ENCODE measurements around the gene SPIRE1.
"Not testable (repeated sequence)": the region's sequence is repeated elsewhere in the genome, so short reads cannot be mapped to it uniquely, and the experiment has no call there.

Gene SPIRE1

DNA sequence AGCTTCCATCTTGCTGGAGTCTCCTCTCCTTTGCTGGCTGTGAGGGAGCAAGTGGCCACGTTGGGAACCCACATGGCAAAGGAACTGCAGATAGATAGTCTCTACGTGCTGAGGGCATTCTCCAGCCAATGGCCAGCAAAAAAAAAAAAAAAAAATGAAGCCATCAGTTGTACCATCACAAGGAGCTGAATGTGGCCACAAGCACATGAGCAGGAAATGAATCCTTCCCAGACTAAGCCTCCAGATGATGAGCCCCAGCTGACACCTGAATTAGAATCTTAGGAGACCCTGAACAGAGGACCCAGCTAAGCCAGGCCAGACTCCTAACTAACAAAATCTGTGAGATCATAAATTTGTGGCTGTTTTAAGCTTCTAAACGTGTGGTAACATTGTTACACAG lies 57.9 kb downstream of the SPIRE1 start:
- no peak for DNase-seq (ENCODE audit: insufficient read length, low spot score)
- no peak for FAIRE-seq

DNA sequence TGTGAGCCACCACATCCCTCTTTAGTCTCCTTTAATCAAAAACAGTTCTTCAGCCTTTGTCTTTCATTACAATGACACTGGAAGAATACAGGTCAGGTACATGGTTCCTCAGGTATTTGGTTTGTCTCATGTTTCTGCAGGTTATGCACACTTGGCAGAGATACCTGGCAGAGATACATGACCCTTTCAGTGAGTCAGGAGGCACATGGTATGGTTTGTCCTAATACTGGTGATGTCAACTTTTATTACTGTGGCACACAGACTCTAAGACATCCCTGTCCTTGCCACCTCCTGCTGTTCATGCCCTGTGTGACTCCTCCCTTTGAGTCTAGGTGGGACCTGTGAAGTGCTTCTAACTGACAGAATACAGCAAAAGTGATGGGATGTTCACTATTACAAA lies 58.4 kb downstream of the SPIRE1 start:
- FAIRE-seq, result no peak
- no peak for DNase-seq (ENCODE audit: insufficient read length, low spot score)

DNA sequence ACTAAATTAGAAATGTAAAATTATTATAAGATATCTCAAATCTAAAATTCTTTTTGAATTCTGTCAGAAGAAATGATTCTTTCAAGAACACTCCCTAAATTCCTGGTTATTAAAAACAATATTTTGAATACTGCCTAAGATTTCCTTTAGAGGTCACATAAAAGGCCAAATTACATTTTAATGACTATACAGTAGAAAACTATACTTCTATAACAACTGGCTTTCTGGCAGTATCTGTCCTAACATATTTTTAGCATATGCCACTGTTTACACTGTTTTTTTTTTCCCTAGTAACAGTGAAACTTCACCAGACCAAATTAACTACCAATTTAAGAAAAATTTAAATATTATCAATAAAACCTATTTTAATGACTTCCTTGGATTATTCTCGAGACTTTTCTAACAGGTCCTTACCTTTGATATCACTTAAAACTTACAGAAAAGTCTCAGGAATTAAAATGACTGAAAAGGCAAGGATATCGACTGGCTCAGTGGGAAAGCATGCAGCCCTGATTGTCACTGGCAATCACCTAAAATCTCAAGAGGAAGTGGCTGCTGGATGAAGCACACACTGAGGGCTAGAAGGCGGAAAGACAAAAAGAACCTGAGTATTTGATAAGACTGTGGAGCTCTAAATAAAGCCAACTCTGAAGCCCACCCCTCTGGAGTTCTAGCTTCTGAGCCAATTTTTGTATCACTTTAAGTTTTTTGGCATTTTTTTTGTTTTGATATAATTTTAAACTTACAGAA lies 59.6 kb downstream of the SPIRE1 start:
- no peak for DNase-seq (ENCODE audit: insufficient read length, low spot score)
- FAIRE-seq, result no peak

DNA sequence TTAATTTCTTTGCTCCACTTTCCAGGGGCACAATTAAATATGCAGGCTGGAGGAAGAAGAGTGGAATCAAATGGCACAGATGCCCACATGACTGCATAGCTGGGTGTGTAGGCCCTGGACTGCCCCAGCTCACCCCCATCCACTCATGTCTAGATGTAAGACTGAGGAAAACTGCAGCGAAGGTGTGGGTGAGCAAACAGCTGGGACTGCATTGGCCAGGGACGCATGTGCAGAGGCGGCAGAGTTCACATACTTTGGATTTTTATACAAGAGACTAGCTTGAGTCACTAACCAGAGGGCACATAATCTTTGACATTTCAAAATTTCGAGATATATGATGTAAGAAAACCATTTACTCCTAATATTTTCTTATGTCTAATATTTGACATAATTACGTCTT lies 60.1 kb downstream of the SPIRE1 start:
- FAIRE-seq, result peak; percentile 84
- peak; percentile 67 for DNase-seq (ENCODE audit: insufficient read length, low spot score)

DNA sequence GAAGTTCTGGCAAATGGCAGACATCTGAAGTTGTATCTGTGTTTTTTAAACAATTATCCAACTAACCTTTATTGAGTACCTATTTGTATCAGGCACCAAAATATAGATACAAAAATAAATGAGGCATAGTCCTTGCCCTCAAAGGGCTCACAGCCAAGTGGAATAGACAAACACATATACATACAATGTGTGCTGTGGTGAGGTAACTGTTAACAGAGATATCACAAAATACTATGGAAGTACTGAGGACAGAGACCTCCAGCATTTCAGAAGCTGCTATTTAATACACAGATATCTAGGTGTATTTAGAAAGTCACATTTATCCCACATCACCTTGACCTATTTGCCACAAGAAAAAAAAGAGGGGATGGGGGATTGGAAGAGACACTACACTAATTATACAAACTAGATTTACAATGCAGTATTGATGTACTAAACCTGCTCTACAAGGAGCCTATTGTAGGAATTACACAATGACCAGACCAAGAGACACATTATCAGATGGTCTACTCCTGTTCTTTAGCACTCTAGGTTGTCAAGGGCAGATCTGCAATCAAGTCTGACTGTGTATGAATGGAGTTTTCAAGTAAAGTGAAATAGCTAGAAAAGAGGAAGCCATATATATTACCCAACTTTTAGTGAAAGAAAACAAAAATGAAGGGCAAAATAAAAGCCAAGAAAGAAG lies 62.2 kb downstream of the SPIRE1 start:
- FAIRE-seq, result no peak
- no peak for DNase-seq (ENCODE audit: insufficient read length, low spot score)

DNA sequence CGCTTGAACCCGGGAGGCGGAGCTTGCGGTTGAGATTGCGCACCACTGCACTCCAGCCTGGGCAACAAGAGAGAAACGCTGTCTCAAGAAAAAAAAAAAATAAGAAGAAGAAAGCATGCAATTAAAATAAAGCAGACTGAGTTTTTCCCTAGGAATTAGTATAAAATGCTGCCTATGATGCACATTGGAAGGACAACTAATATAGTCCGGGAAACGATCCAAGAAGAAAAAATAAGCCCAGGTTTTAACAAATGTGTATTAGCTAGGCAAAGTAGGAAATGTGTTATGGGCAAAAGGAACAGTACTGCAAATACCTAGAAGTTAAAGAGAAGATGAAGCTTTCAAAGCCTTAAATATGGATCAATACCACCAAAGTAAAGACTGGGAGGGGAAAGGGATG lies 64.0 kb downstream of the SPIRE1 start:
- FAIRE-seq (no peak), DNase-seq (ENCODE audit: insufficient read length, low spot score) (no peak)

DNA sequence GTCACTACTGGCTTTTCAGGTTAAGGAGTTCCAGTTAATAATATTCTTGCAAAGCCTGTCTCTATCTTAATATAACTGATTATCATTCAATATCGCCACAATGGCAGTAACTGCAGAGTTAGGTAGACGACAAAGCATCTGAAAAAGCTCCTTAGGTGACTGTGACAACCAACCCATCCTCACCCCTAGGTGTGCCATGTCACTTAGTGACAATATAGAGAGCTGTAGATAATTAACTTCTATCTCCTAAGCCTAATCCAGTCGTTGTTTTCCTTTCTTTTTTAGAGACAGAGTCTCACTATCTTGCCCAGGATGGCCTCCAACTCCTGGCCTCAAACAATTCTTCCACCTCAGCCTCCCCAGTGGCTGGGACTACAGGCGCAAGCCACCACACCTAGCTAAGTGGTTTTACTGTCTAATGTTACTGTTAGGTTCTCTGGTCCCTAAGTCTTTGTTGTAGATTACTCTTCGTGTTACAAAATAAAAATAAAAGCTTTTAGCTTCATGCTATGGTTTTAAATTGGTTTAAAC lies 65.2 kb downstream of the SPIRE1 start:
- DNase-seq (ENCODE audit: insufficient read length, low spot score), result no peak
- FAIRE-seq, result no peak

DNA sequence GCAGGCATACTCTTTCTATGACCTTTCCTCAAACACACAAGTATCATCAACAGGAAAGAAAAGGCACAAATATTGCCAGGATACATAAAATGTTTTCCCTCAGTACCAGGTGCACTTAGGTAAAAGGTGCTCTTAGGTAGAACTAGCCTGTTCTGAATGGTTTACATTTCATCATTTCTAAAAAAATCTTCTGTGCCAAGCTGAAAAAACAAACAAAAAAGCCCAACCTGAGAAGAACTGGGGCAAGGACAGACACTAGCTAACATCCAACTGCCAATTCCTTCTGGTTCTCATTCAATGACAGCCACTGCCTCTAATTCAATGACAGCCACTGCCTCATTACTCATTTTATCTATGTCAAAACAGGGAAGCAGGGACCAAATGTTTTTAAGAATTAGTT lies 68.5 kb downstream of the SPIRE1 start:
- DNase-seq (ENCODE audit: insufficient read length, low spot score), result no peak
- no peak for FAIRE-seq

DNA sequence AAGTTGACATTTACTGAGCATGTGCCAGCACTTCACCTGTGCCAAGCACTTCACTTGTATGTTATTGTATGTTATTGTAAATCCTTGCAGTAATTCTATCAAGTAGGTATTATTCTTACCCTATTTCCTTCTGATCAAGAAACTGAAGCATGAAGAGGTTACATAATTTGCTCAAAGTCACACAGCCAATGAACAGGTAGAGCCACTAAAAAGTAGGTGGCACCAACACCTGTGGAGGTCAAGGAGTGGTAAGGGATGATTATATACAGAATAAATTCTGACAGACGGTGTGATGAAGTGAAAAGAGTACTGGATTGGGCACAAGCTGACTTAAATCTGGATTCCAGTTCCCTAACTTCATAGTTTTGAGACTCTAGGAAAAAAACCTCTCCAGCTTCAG lies 71.0 kb downstream of the SPIRE1 start:
- no peak for FAIRE-seq

DNA sequence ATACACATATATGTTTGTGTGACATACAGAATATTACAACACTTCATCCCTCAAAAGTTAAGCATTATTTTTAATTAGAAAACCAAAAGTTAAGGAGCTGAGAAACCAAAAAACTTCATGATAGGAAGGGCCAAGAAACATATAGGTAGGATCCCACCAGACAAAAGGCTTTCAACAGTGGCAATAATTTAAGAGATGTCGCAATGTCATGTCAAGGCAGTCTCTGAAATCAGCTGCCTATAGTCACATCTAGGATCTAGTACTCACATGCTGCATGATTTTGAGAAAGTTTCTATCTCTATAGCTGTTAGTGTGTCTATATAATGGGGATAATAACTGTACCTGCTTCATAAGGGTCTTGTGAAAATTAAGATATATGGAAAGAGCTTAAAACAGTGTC lies 72.7 kb downstream of the SPIRE1 start:
- no peak for FAIRE-seq
- no peak for DNase-seq (ENCODE audit: insufficient read length, low spot score)

More for the DNA sequence above, 71.0 kb downstream of the SPIRE1 start:
- DNase-seq (ENCODE audit: insufficient read length, low spot score), result no peak

DNA sequence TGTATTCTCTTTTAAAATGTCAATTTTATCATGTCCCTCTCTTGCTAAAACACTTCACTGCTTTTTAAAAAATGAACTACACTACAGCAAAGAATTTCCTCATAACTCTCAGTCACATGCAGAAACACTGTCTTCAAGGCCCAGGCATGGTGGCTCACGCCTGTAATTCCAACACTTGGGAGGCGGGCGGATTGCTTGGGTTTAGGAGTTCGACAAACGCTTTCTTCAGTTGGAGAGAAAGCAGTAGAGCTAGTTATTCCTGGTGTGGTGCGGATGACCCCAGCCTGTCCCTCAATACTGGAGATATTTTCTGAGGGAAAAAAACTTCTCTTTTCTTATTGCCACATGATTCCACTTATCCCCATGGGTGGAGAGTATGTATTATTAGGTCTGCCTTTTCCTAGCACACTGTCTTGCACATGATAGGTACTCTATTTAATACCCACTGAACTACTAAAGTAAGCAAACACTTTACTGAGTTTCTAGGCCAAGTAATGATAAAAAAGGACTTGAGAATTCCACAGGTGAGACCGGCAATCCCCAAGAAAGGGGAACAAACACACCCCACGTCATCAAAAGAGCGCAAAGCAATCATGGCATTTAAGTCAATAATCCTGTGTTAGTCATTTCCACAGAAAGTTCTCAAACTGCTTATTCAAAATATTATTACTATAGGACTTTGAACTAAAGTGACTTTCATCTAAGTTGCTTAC lies 77.1 kb downstream of the SPIRE1 start:
- FAIRE-seq, result no peak
- no peak for DNase-seq (ENCODE audit: insufficient read length, low spot score)

DNA sequence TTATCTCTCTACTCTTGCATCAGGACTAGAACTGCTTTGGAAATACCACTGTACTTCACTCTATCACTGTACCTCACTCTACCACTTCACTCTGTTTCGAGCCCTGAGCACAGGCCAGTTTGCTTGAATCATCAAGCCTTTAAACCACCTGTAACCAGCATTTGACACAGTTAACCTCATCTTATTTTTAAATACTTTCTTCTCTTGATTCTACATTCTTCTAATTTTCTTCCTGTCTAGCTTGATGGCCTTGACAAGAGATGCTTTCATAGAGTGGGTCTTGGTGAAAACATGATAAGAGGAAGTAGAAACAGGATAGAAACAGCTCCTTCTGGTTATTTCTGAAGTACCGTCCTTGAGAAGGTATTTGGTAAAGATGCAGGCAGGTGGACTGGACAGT lies 78.1 kb downstream of the SPIRE1 start:
- DNase-seq (ENCODE audit: insufficient read length, low spot score) (no peak), FAIRE-seq (no peak)

DNA sequence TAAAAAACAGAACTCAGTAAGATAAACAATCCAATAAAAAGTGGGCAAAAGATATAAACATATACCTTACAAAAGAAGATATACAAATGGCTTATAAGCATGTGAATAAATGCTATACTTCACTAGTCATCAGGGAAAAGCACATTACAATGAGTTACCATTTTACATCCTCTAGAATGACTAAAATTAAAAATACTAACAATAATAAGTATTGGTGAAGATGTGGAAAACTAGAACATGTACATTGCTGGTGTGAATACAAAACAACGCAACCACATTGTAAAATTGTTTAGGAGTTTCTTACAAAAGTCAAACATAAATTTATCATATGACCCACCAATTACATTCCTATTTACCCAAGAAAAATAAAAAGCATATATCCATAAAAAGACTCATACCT lies 80.1 kb downstream of the SPIRE1 start:
- no peak for FAIRE-seq
- DNase-seq (ENCODE audit: insufficient read length, low spot score), result no peak

DNA sequence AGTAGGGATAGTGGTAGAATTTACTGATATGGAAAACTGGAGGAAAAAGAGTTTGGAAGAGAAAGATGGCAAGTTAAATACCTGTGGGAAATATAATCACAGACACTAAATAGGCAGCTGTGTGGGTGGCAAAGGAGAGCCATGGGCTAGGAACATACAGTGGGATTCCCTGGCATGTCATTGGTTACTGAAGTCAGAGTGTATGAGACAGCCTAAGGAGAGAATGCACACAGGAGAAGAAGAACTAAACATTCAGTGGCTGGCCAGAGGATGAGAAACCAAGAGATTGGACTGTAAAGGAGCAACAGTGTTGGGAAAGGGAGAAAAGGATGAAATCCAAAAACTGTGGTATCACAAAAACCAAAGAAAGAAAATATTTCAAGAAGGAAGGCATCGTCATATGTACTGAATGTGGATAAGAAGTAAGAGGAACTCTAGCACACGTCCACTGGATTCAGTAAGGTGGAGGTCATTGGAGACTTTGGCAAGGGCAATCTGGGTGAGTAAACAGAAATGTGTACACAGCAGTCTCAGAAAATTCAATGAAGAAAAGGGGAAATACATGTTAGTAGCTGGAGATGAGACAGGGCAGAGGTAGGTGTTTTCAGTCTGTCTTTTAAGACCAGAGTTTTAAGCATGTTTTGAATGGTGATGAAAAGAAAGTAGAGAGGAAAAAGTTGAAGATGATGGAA lies 83.3 kb downstream of the SPIRE1 start:
- DNase-seq (ENCODE audit: insufficient read length, low spot score) (no peak), FAIRE-seq (no peak)

DNA sequence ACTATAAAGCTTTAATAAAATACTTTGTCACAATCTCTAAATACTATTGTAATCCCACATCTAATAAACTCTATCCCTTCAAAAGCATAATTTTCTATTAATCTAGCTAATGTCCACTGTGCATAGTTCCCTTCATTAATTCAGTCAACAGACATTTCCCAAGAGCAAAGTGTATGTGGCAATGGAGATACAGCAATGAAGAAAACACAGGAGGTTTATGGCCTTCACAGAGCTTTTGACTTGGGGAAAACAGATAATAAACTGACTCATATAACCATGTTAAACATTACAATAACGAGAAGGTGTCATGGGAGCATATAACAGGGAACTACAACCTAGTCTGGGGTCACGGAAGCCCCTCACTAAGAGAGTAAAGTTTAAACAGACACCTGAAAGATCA lies 86.3 kb downstream of the SPIRE1 start:
- DNase-seq (ENCODE audit: insufficient read length, low spot score) (no peak), FAIRE-seq (no peak)

DNA sequence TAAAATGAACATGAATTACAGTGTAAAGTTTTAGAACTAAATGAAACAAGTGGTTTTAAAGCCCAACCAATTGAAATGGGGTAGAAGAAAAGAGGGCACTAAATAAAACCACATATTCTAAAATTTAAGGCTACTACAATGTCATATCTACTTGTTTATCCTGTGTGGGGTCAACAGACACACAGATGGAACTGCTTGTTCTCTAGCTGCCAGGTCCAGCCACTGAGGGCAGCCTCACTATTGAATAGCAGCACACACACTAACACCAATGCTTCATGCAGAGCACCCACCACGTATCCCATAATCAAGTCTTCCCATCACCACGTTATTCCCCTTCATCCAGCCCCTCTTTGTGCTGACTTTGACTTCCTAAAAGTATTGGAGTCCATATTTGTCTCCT lies 88.1 kb downstream of the SPIRE1 start:
- no peak for FAIRE-seq
- no peak for DNase-seq (ENCODE audit: insufficient read length, low spot score)

DNA sequence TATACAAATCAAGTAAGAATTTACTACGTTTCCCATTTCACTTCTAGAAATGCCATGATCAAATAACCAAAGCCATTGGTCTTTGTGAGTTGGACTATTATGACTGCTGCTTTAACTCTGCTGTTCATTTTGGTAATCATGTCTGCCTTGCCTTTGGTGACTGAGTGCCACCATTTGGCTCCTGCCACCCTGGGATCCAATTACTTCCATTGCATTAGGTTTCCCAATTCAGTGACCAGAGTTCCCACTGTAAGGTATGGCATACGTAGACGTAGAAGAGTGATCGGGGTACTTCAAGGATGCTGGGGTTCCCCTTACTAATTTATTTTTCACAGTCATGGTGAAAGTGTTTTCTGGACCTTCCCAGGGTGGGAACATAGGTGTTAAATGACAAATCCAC lies 90.1 kb downstream of the SPIRE1 start:
- FAIRE-seq, result no peak
- no peak for DNase-seq (ENCODE audit: insufficient read length, low spot score)

DNA sequence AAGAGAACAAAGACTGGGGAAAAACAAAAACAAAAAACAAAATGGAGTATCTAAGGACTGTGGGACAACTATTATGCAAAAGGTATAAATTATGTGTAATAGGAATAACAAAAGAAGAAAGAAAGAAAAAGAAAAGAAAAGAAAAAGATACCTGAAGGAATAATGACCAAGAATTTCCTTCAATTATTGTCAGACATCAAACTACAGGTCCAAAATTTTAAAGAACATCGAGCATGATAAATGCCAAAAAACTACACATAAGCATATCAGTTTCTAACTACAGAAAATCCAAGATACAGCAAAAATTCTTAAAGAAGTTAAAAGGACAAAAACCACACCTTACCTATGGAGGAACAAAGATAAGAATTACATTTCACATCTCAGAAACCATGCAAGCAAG lies 93.0 kb downstream of the SPIRE1 start:
- FAIRE-seq, result no peak

DNA sequence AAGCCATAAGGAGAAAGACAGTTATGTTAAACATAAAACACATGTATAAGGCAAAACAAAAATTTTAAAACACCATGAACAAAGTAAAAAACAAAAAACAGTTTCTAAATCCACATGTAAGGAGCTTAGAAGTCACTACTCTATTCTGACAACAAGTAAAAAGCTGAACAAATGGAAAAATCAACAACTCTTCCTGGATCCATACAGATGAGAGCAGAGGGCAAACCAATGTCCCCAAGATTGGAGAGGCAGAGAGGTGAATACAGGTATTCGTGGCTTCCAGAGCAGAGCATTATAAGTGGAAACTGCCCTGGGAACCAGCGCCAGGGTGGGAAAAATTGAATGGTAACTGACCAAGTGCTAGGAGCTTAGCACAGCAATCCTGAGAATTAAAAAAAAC lies 93.5 kb downstream of the SPIRE1 start:
- FAIRE-seq, result no peak

More for the DNA sequence above, 93.0 kb downstream of the SPIRE1 start:
- DNase-seq (ENCODE audit: insufficient read length, low spot score), result no peak

DNA sequence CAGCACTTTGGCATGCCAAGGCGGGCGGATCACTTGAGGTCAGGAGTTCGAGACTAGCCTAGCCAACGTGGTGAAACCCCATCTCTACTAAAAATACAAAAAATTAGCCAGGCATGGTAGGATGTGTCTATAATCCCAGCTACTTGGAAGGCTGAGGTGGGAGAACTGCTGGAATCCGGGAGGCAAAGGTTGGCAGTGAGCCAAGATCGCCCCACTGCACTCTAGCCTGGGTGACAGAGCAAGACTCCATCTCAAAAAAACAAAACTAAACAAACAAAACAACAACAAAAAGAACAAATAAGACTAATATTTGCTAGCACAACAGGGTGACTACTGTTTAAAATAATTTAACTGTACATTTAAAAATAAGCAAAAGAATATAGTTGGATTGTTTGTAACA lies 97.3 kb downstream of the SPIRE1 start:
- not testable (repeated sequence) for DNase-seq (ENCODE audit: insufficient read length, low spot score); FAIRE-seq

More for the DNA sequence above, 93.5 kb downstream of the SPIRE1 start:
- no peak for DNase-seq (ENCODE audit: insufficient read length, low spot score)

DNA sequence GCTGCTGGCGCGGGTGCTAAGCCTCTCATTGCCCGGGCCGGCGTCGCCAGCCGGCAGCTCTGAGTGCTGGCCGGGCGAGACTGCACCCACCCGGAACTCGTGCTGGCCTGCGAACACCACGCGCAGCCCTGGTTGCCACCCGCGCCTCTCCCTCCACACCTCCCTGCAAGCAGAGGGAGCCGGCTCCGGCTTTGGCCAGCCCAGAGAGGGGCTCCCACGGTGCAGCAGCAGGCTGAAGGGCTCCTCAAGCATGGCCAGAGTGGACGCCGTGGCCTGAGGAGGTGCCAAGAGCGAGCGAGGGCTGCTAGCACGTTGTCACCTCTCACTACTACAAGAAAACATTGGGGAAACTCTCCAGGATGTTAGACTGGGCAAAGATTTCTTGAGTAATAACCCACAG lies 98.6 kb downstream of the SPIRE1 start:
- no peak for DNase-seq (ENCODE audit: insufficient read length, low spot score)
- FAIRE-seq, result no peak

Measured in HTR-8/SVneo (cell line).